SU-DHL-6 (cell line): ENCODE results near the gene DISP3.

Source experiments
- EZH2phosphoT487 ChIP-seq: fragments of 200-600 bp; sonication (generic), shearing (Covaris generic); conservative IDR thresholded peaks from 2 replicates; pipeline ENCODE4 v1.6.1; 2018; ENCODE audit warnings: mild to moderate bottlenecking, antibody characterized with exemption, low read length, moderate library complexity, mixed read lengths
- TF ChIP-seq, protein P1 (sequence below): fragments of 200-600 bp; sonication (generic); IDR thresholded peaks from one replicate; pipeline ENCODE4 v1.5.1; 2017; ENCODE audit warnings: antibody characterized with exemption, mild to moderate bottlenecking, low read length, moderate library complexity; ENCODE audit not compliant: insufficient read depth, poor library complexity, severe bottlenecking

DNA sequence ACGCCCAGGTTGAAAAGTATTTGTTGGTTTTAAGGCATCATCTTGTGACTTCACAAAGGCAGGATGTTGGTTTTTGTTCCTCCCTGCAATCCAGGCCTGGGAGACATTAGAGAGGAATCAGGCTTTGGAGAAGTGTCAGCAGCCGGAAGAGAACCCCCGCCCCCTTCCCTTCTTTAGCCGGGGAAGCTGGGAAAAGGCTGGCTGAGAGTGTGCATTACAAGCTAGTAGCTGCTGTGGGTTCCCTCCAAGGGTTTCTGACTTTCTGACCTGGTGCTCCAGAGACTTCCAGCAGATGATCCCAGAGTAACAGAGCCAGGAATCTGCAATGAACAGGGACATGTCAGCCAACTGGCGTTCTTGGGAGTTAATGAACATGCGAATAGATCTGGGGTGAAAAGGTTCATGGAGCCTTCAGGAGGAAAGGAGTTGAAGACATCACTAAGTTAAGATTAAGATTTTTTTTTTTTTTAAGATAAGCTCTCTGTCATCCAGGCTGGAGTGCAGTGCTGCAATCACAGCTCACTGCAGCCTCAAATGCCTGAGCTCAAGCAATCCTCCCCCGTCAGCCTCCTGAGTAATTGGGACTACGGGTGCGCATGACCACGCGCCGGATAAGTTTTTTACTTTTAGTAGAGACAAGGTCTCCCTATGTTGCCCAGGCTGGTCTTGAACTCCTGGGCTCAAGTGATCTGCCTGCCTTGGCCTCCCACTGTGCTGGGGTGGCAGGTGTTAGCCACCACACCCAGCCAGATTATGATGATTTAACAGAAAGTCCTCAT is 7.5 kb downstream of the DISP3 start:
- TF ChIP-seq, protein P1, sequence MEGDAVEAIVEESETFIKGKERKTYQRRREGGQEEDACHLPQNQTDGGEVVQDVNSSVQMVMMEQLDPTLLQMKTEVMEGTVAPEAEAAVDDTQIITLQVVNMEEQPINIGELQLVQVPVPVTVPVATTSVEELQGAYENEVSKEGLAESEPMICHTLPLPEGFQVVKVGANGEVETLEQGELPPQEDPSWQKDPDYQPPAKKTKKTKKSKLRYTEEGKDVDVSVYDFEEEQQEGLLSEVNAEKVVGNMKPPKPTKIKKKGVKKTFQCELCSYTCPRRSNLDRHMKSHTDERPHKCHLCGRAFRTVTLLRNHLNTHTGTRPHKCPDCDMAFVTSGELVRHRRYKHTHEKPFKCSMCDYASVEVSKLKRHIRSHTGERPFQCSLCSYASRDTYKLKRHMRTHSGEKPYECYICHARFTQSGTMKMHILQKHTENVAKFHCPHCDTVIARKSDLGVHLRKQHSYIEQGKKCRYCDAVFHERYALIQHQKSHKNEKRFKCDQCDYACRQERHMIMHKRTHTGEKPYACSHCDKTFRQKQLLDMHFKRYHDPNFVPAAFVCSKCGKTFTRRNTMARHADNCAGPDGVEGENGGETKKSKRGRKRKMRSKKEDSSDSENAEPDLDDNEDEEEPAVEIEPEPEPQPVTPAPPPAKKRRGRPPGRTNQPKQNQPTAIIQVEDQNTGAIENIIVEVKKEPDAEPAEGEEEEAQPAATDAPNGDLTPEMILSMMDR = no peak
- no peak for TF ChIP-seq EZH2phosphoT487
